NCI-H2107 treated with DMSO at 0.1 percent for 48 hours (cell line): ENCODE data around the gene OAS3.
A peak's percentile ranks its signal among the peaks of the same experiment; 100 is the strongest.
"Not testable (repeated sequence)": the region's sequence is repeated elsewhere in the genome, so short reads cannot be mapped to it uniquely, and the experiment has no call there.

ENCODE experiments used
- DNase-seq: peaks from one replicate; lab custom pipeline; 2025; ENCODE audit not compliant: unreplicated experiment; lab: John Stamatoyannopoulos, UW

Gene OAS3

DNA sequence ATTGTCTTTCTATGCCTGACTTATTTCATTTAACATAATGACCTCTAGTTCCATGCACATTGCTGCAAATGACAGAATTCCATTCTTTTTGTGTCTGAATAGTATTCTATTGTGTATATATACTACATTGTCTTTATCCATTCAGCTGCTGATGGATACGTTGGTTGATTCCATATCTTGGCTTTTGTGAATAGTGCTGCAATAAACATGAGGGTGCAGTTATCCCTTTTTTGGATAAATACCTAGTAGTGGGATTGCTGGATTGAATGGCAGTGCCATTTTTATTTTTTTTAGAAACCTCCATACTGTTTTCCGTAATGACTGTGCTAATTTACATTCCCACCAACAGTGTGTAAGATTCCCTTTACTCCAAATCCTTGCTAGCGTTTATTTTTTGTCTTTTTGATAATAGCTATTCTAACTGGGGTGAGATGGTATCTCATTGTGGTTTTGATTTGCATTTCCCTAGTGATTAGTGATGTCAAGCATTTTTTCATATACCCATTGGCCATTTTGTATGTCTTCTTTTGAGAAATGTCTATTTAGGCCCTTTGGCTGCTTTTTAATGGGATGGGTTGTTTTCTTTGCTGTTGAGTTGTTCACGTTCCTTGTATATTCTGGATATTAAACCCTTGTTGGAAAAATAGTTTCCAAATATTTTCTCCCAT is 42.4 kb downstream of the OAS3 start:
- no peak for DNase-seq

DNA sequence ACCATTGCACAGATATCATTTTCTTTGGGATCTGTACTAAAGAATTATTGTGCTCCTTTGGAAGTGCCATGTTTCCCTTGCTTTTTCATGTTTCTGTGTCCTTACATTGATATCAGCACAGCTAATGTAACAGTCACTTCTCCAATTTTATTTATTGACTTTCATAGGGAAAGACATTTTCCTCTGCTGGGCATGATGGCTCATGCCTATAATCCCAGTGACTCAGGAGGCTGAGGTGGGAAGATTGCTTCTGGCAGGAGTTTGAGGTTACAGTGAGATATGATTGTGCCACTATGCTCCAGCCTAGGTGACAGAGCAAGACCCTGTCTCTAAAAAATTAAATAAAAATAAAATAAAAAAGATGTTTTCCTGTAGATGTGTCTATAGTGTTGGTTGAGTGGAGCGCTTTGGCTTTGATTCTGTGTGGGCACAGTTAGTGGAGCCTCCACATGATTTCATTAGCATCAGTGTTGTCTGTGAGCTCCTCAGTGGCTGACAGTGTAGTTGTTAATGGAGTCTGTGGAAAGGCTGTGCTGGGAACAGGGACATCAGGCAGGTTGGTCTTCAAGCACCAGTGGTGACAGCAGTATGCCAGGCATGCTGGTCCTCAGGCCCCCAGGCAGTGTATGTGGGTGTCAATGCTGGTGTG is 47.5 kb downstream of the OAS3 start:
- DNase-seq: no peak

DNA sequence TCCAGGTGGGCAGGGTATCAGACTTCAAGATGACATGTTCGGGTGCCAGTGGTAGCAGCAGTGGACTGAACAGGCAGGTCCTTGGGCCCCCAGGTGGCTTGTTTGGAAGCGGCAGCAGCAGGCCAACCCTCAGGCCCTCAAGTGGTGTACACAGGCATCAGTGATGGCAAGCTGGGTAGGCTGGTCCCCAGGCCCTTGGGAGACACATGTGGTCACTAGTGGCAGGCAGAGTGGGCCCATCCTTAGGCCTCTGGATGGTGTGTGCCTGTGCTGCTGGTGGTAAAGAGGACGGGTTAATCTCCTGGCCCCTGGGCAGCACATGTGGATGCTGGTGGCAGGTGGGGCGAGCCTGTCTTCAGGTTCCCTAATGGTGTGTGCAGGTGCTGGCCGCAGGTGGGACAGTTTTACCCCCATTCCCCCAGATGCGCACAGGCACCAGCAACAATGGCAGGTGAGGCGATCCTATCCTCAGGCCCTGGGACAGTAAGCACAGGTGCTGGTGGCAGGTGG is 48.1 kb downstream of the OAS3 start:
- no peak for DNase-seq

GRCh38 chr12:112987561-112987960 is 49.3 kb downstream of the OAS3 start:
- no peak for DNase-seq

DNA sequence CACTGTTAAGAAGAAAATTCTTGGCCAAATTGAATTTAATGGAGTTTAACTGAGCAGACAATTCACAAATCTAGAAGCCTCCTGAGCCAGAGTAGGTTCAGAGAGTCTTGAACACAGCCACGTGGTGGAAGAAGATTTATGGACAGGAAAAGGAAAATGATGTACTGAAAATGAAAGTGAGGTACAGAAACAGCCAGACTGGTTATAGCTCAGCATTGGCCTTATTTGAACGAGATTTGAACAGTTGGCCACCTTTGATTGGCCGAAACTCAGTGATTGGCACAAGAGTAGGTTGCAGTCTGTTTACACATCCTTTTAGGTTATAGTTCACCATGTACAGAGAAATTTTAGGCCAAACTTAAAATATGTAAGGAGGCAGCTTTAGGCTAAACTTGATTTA is 50.0 kb downstream of the OAS3 start:
- no peak for DNase-seq

- DNase-seq: not testable (repeated sequence)
Observed at GRCh38 chr12:112988823-112989385, 50.6 kb downstream of the OAS3 start.

GRCh38 chr12:112989806-112990205 is 51.5 kb downstream of the OAS3 start:
- no peak for DNase-seq

DNA sequence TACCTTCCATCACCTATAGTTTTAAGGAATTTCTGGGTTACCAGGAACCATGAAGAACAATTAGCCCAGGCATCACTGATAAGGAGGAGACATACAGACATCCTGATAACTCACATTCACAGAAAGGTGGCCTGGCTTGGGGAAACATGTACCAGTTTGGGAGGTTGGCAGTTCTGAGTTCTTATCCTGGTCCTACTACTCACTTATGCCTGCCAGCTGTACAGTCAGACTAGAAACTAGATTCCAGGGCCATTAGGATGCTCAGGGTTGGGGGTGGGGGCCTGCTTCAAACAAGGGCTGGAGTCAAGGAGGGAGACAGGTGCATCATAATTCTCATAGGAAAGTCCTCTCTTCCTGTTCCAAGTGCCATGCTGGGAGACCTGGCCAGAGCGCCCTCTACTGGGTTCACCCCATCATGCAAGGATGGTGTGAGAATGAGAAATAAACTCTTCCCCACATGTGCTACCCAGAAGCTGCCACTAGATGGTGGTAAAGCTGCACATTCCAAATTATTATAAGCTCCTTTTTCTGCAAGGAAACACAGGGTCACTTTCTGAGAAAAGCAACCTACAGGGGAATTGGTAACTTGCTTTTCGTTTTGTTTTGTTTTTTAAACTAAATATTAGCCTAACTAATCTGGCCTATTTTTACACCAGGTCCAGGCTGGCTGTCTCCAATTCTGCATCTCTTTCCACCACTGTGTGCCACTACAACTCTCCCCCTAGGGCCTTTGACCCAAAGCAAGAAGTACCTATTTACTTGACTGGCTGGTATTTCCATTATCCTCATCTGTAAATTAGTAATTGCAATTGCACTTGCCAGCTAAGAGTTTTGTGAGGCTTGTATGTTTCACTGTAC is 54.5 kb downstream of the OAS3 start:
- peak; percentile 64 for DNase-seq

DNA sequence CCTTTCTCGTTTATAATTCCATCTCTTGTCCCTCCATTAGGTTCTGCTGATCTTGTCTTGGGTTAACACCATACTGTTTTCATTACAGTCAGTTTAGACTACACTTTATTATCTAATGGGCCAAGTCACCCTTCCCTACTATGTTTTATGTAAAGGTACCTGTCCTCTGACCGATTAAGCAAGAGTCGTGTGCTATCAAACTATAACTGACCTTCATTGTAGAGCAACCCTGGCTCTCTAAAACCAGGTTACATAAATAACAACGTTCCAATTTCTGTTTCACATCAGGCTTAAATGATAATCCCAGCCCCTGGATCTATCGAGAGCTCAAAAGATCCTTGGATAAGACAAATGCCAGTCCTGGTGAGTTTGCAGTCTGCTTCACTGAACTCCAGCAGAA is 56.7 kb downstream of the OAS3 start:
- no peak for DNase-seq

DNA sequence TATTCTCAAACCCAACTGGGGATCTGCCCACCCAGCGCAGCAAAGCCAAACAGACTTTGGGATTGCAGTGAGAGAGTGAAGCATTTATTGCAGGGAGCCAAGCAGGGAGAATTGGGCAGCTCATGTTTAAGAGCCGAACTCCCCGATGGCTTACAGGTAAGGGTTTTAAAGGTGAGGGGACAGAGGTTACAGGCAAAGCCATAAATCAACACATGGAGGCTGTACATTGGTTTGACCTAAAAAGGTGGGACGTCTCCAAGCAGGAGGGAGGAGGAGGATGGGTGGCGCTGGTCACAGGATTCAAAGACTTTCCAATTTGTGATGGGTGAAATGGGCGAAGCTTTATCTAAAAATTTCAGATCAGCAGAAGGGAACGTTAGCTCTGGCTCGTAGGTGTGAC is 58.2 kb downstream of the OAS3 start:
- no peak for DNase-seq

DNA sequence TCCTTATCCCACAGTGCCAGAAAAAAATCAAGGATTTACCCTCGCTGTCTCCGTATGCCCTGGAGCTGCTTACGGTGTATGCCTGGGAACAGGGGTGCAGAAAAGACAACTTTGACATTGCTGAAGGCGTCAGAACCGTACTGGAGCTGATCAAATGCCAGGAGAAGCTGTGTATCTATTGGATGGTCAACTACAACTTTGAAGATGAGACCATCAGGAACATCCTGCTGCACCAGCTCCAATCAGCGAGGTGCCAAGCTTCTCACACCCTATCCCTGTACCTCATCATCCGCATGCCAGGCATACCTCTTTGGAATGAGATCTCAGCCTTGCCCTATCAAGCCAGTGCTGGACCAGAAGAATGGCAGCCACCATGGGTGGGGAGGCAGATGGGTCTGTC is 59.2 kb downstream of the OAS3 start:
- no peak for DNase-seq

- peak; percentile 76 for DNase-seq
Observed at GRCh38 chr12:112998987-112999767, 60.9 kb downstream of the OAS3 start.

- DNase-seq: no peak
Observed at GRCh38 chr12:113000433-113000832, 62.2 kb downstream of the OAS3 start.

GRCh38 chr12:113002155-113002554 is 63.9 kb downstream of the OAS3 start:
- DNase-seq: no peak

DNA sequence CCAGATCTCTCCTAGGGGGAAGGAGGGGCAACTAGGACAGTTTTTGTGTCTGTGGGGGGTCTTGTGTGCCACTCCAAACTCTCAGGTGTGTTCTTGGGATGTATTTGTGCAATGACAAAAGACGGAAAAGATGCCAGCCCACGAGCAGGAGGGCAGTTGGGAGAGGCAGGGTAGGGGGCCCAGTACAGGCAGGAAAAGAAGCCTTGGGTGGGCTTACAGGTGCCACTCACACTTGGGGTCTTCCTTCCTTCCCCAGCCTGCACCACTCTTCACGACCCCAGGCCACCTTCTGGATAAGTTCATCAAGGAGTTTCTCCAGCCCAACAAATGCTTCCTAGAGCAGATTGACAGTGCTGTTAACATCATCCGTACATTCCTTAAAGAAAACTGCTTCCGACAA is 64.4 kb downstream of the OAS3 start:
- no peak for DNase-seq

GRCh38 chr12:113003636-113004035 is 65.4 kb downstream of the OAS3 start:
- DNase-seq: no peak

GRCh38 chr12:113005762-113006161 is 67.5 kb downstream of the OAS3 start:
- DNase-seq: no peak

DNA sequence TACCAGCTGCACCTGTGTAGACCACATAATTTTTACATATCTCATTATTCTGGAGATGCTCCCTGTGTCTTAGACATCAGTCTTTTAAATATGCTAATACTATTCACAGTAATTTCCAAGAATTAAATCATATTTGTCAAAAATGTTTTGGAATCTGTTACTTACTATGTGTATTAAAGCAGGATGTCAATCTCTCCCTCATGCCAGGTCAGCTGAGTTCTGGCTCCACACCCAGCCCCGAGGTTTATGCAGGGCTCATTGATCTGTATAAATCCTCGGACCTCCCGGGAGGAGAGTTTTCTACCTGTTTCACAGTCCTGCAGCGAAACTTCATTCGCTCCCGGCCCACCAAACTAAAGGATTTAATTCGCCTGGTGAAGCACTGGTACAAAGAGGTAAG is 67.9 kb downstream of the OAS3 start:
- DNase-seq: no peak

- DNase-seq: no peak
Observed at GRCh38 chr12:113006641-113007040, 68.4 kb downstream of the OAS3 start.

GRCh38 chr12:113007166-113007565 is 68.9 kb downstream of the OAS3 start:
- no peak for DNase-seq

GRCh38 chr12:113010701-113011100 is 72.4 kb downstream of the OAS3 start:
- no peak for DNase-seq
